ENCODE measurements around the gene CLMP.

DNA sequence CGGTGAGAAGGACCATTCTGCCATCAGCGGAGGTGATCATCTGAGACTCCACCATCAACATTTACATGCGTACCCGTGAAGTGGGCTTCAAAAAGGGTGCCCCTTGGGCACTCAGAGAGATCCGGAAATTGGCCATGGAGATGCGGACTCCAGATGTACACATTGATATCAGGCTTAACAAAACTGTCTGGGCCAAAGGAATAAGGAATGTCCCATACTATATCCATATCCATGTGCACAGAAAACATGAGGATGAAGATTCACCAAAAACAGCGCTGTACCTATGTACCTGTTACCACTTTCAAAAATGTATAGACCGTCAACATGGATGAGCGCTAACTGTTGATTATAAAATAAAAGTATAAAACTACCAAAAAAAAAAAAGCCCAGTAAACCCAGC lies 143.9 kb downstream of the CLMP start:
- TF ChIP-seq POLR2A (IDR thresholded peaks at IDR 0.05) = no peak
- TF ChIP-seq, protein P1, sequence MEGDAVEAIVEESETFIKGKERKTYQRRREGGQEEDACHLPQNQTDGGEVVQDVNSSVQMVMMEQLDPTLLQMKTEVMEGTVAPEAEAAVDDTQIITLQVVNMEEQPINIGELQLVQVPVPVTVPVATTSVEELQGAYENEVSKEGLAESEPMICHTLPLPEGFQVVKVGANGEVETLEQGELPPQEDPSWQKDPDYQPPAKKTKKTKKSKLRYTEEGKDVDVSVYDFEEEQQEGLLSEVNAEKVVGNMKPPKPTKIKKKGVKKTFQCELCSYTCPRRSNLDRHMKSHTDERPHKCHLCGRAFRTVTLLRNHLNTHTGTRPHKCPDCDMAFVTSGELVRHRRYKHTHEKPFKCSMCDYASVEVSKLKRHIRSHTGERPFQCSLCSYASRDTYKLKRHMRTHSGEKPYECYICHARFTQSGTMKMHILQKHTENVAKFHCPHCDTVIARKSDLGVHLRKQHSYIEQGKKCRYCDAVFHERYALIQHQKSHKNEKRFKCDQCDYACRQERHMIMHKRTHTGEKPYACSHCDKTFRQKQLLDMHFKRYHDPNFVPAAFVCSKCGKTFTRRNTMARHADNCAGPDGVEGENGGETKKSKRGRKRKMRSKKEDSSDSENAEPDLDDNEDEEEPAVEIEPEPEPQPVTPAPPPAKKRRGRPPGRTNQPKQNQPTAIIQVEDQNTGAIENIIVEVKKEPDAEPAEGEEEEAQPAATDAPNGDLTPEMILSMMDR (IDR thresholded peaks at IDR 0.05) = no peak

Measured in body of pancreas (tissue), 4 donors.